Mucosa of descending colon (tissue), 3 donors: ENCODE data around the gene DNAH17. TPM values are rescaled to one million over a fixed set of nuclear protein-coding genes. Genes with fewer than 3 reads are reported as not detected.
A peak's percentile ranks its signal among the peaks of the same experiment; 100 is the strongest.

ENCODE experiments used
- ATAC-seq: fragments of 200-7000 bp; cut with Tn5 transposase; one replicate; pipeline ENCODE4 v1.9.1; 2020; ENCODE audit warnings: mild to moderate bottlenecking, moderate library complexity
- DNase-seq, 3 donors: peaks; one replicate each; pipeline ENCODE4 v3.0.0-alpha.2; 2020
- H3K36me3 ChIP-seq: fragments of 200-600 bp; one replicate; pipeline ENCODE4 v1.8.0; 2021; ENCODE audit warnings: low read depth, mild to moderate bottlenecking
- H3K4me1 ChIP-seq: fragments of 200-600 bp; one replicate; pipeline ENCODE4 v1.8.0; 2021; ENCODE audit warnings: low read depth, mild to moderate bottlenecking
- H3K4me3 ChIP-seq: fragments of 200-600 bp; one replicate; pipeline ENCODE4 v1.8.0; 2021; ENCODE audit warnings: mild to moderate bottlenecking
- H3K9me3 ChIP-seq: fragments of 200-600 bp; one replicate; pipeline ENCODE4 v1.8.0; 2021; ENCODE audit warnings: mild to moderate bottlenecking
- CTCF ChIP-seq: fragments of 200-600 bp; IDR thresholded peaks from one replicate; pipeline ENCODE4 v1.8.0; 2022; ENCODE audit warnings: antibody characterized with exemption, mild to moderate bottlenecking
- intact Hi-C, 2 donors: fragments of 100-400 bp; cut with DNase I in 1 of 2; cut with micrococcal nuclease in 1 of 2; formaldehyde crosslinking; loops; one replicate each; pipeline versions ENCODE4 v1.11.0 to v1.11.1; 2022; cut with DNase I, micrococcal nuclease
- total RNA-seq, 3 donors: library from RNA; stranded (reverse); fragmentation: NEBNext Ultra II Directional in 2 of 3; extraction: Animal tissue kit (Norgen Biotek cat#: 25700) in 2 of 3; gene quantifications; one replicate each; pipeline versions ENCODE4 v1.2.1 to v1.2.4, GENCODE V29; 2021 to 2023
- donor health status: DM: no; HTN: no; CAD: no; lungs with moderate emphysema.
- donor health status: DM: no; HTN: no; CAD: no.
- donor health status: DM: no; HTN: yes; CAD: no.

The DNAH17 gene
- total RNA-seq, 3 donors from 2014 or later: 0.06 to 0.17 TPM; not detected in 1

GRCh38 chr17:78601577-78602190, 24.5 kb upstream of the DNAH17 start:
- no peak for ATAC-seq
- no peak for TF ChIP-seq CTCF
- Histone ChIP-seq H3K4me3 (no peak overlapping the region), H3K36me3 (no peaks in the 10 kb centered on the region), H3K9me3 (no peaks in the 10 kb centered on the region), H3K4me1 (no peaks in the 10 kb centered on the region)
- peak in 2 of 3 donors; percentile 5 for DNase-seq
- intact Hi-C loops: no loop called here

- DNase-seq (peak in 1 of 3 donors; percentile 12), ATAC-seq (no peak)
- H3K4me3 ChIP-seq: no peak overlapping the region
- intact Hi-C loops: no loop called here
- H3K9me3 ChIP-seq: no peaks in the 10 kb centered on the region
- no peaks in the 10 kb centered on the region for H3K36me3 ChIP-seq
- H3K4me1 ChIP-seq: no peaks in the 10 kb centered on the region
- TF ChIP-seq CTCF: no peak
Measured at GRCh38 chr17:78600181-78600721, 23.1 kb upstream of the DNAH17 start.

- no peaks in the 10 kb centered on the region for H3K36me3 ChIP-seq
- no peak for DNase-seq
- H3K4me3 ChIP-seq: no peak overlapping the region
- TF ChIP-seq CTCF: no peak
- no peaks in the 10 kb centered on the region for H3K9me3 ChIP-seq
- no peak for ATAC-seq
- no peaks in the 10 kb centered on the region for H3K4me1 ChIP-seq
- intact Hi-C loops: no loop called here
Measured at GRCh38 chr17:78599419-78599818, 22.2 kb upstream of the DNAH17 start.

GRCh38 chr17:78598013-78598471, 20.8 kb upstream of the DNAH17 start:
- DNase-seq: peak in 1 of 3 donors; percentile 5
- intact Hi-C loops: no loop called here

More at GRCh38 chr17:78598013-78598471, 20.8 kb upstream of the DNAH17 start:
- no peak for TF ChIP-seq CTCF
- Histone ChIP-seq H3K9me3 (no peaks in the 10 kb centered on the region), H3K36me3 (no peaks in the 10 kb centered on the region), H3K4me3 (no peak overlapping the region), H3K4me1 (no peaks in the 10 kb centered on the region)
- ATAC-seq: no peak
